HepG2 (cell line): ENCODE measurements around the gene SLC48A1. TPM values are rescaled to one million over a fixed set of nuclear protein-coding genes. Genes with fewer than 3 reads are reported as not detected.

ENCODE experiments used
- CBX5 ChIP-seq: sonication (generic); formaldehyde crosslinking; IDR thresholded peaks from 2 replicates; pipeline ENCODE4 v1.4.0; 2020; ENCODE audit warnings: missing genetic modification reagents, borderline replicate concordance
- EHMT2 ChIP-seq: fragments of 200-600 bp; sonication (generic); IDR thresholded peaks from 2 replicates; pipeline ENCODE4 v1.7.0; 2017; ENCODE audit warnings: antibody characterized with exemption, low read depth, low read length, borderline replicate concordance
- HMGXB4 ChIP-seq, 2 experiments: sonication (generic) in 1 of 2; formaldehyde crosslinking in 1 of 2; IDR thresholded peaks; 2 replicates each; pipeline versions ENCODE4 v1.4.0 to v1.6.1; 2018 to 2020; ENCODE audit warnings: missing genetic modification reagents in 2 of 2, borderline replicate concordance in 1 of 2, low read depth in 1 of 2, mild to moderate bottlenecking in 1 of 2, missing biosample characterization in 1 of 2
- HNRNPH1 ChIP-seq: fragments of 200-400 bp; formaldehyde crosslinking; optimal IDR thresholded peaks from 2 replicates; pipeline ENCODE3; 2017; ENCODE audit warnings: mild to moderate bottlenecking, low read depth, low read length
- MATR3 ChIP-seq: sonication (generic); formaldehyde crosslinking; IDR thresholded peaks from 2 replicates; pipeline ENCODE4 v1.4.0; 2020; ENCODE audit warnings: missing genetic modification reagents
- NFE2L2 ChIP-seq: fragments of 150-350 bp; IDR thresholded peaks from 2 replicates; pipeline ENCODE4 v1.6.1; 2014; ENCODE audit warnings: low read length
- RBM22 ChIP-seq: fragments of 200-400 bp; formaldehyde crosslinking; optimal IDR thresholded peaks from 2 replicates; pipeline ENCODE3; 2017; ENCODE audit warnings: mild to moderate bottlenecking, low read length, moderate library complexity
- TERF1 ChIP-seq: sonication (generic); formaldehyde crosslinking; IDR thresholded peaks from 2 replicates; pipeline ENCODE4 v1.8.0; 2022; ENCODE audit warnings: mild to moderate bottlenecking, missing genetic modification reagents, moderate library complexity
- U2AF1 ChIP-seq: fragments of 200-400 bp; formaldehyde crosslinking; optimal IDR thresholded peaks from 2 replicates; pipeline ENCODE3; 2017; ENCODE audit warnings: mild to moderate bottlenecking, low read depth, low read length
- ZFX ChIP-seq: sonication (generic); formaldehyde crosslinking; IDR thresholded peaks from 2 replicates; pipeline ENCODE4 v1.4.0; 2020; ENCODE audit warnings: mild to moderate bottlenecking, low read depth, missing genetic modification reagents, moderate library complexity
- ZNF317 ChIP-seq: sonication (generic); formaldehyde crosslinking; IDR thresholded peaks from 2 replicates; pipeline ENCODE4 v1.5.0; 2020; ENCODE audit warnings: mild to moderate bottlenecking, missing genetic modification reagents
- ZNF441 ChIP-seq: sonication (generic); formaldehyde crosslinking; IDR thresholded peaks from 2 replicates; pipeline ENCODE4 v1.7.0; 2021; ENCODE audit warnings: missing genetic modification reagents, borderline replicate concordance
- ZNF782 ChIP-seq: sonication (generic); formaldehyde crosslinking; IDR thresholded peaks from 2 replicates; pipeline ENCODE4 v1.4.0; 2020; ENCODE audit warnings: missing genetic modification reagents, mild to moderate bottlenecking, borderline replicate concordance
- polyA plus RNA-seq, 8 experiments: library from polyadenylated mRNA; depleted of rRNA in 3 of 8; stranded (reverse) in 7 of 8; unstranded in 1 of 8; fragments of >200 nt; fragmentation: Illumina TruSeq in 4 of 8; extraction: Trizol in 4 of 8; gene quantifications; 2 replicates each; pipeline versions ENCODE4 v1.2.1 to v1.2.3, GENCODE V29; 2011 to 2016; ENCODE audit warnings: low read depth in 4 of 8, missing spikeins in 1 of 8, mixed read lengths in 1 of 8; ENCODE audit not compliant: insufficient read depth in 1 of 8
- total RNA-seq, 5 experiments: library from RNA; depleted of rRNA; stranded (reverse); fragments of >200 nt; fragmentation: Illumina TruSeq; extraction: Trizol; gene quantifications; 2 replicates each; pipeline ENCODE4 v1.2.3, GENCODE V29; 2016; ENCODE audit warnings: low read depth in 1 of 5
- TF ChIP-seq, protein P1 (sequence below): sonication (generic); formaldehyde crosslinking; IDR thresholded peaks from 2 replicates; pipeline ENCODE4 v1.4.0; 2020; ENCODE audit warnings: missing genetic modification reagents, borderline replicate concordance
- TF ChIP-seq, protein P2 (sequence below), 2 experiments: sonication (generic) in 1 of 2; formaldehyde crosslinking in 1 of 2; IDR thresholded peaks; 2 replicates each; pipeline versions ENCODE4 v1.4.0 to v1.6.1; 2016 to 2020; ENCODE audit warnings: borderline replicate concordance in 1 of 2, low read depth in 1 of 2, mild to moderate bottlenecking in 1 of 2, missing genetic modification reagents in 1 of 2

Gene SLC48A1
- total and polyA plus RNA-seq, 2 of the 13 experiments (the other 11 are each of a cell fraction or from before 2014, with no cell fraction given) = 2.2 to 3.7 TPM

DNA sequence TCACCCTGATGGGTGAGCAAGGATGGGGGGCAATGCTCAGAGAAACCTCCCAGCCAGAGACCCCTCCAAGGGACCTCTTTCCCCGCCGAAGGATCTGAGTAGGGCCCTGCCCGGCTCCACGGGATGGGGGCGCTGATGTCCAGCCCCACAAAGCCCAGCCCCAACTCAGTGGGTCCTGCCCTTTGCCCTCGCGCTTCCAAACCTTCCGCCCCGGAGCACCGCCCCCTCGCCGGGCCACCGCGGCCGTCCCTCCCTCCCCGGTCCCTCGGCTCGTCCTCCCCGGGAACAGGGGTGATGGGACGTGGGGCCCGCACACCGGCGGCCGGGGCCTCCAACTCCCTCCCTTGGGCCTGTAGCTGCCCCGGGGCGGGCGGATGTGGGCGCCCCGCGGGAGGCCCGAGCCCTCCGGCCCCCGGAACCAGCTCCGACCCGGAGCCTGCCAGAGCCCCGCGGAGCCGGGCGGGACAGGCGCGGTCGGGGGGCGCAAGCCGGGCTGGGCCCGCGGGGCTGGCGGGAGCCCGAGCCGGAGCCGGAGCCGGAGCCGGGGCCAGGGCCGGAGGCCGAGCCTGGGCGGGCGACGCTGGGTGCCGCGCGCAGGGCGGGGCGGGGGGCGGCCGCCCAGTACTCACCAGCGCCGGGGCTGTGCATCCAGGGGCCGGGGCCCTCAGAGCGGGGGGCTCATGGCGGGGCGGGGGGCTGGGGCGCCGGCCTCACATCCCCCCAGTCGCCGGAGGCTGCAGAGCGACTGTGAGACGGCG lies 46.3 kb downstream of the SLC48A1 start (continued):
- TF ChIP-seq, protein P1, sequence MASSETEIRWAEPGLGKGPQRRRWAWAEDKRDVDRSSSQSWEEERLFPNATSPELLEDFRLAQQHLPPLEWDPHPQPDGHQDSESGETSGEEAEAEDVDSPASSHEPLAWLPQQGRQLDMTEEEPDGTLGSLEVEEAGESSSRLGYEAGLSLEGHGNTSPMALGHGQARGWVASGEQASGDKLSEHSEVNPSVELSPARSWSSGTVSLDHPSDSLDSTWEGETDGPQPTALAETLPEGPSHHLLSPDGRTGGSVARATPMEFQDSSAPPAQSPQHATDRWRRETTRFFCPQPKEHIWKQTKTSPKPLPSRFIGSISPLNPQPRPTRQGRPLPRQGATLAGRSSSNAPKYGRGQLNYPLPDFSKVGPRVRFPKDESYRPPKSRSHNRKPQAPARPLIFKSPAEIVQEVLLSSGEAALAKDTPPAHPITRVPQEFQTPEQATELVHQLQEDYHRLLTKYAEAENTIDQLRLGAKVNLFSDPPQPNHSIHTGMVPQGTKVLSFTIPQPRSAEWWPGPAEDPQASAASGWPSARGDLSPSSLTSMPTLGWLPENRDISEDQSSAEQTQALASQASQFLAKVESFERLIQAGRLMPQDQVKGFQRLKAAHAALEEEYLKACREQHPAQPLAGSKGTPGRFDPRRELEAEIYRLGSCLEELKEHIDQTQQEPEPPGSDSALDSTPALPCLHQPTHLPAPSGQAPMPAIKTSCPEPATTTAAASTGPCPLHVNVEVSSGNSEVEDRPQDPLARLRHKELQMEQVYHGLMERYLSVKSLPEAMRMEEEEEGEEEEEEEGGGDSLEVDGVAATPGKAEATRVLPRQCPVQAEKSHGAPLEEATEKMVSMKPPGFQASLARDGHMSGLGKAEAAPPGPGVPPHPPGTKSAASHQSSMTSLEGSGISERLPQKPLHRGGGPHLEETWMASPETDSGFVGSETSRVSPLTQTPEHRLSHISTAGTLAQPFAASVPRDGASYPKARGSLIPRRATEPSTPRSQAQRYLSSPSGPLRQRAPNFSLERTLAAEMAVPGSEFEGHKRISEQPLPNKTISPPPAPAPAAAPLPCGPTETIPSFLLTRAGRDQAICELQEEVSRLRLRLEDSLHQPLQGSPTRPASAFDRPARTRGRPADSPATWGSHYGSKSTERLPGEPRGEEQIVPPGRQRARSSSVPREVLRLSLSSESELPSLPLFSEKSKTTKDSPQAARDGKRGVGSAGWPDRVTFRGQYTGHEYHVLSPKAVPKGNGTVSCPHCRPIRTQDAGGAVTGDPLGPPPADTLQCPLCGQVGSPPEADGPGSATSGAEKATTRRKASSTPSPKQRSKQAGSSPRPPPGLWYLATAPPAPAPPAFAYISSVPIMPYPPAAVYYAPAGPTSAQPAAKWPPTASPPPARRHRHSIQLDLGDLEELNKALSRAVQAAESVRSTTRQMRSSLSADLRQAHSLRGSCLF (CRISPR knock-in tag) = no peak
- TF ChIP-seq HNRNPH1 (no peak), U2AF1 (no peak), ZNF317 (CRISPR knock-in tag) (no peak), ZNF441 (CRISPR knock-in tag) (no peak), EHMT2 (no peak), MATR3 (CRISPR knock-in tag) (no peak), TERF1 (no peak), ZNF782 (CRISPR knock-in tag) (no peak; the same call in 1 of the 2 replicates), ZFX (CRISPR knock-in tag) (peak; percentile 60), RBM22 (no peak), NFE2L2 (no peak), HMGXB4 (CRISPR knock-in tag; IDR thresholded peaks at IDR 0.05; ENCODE audit: borderline replicate concordance in 1 of 2, low read depth in 1 of 2) (peak in 1 of 2 experiments; percentile 79; a peak in 3 of 4 replicates), CBX5 (CRISPR knock-in tag) (no peak; the same call in 1 of the 2 replicates)
- TF ChIP-seq, protein P2, sequence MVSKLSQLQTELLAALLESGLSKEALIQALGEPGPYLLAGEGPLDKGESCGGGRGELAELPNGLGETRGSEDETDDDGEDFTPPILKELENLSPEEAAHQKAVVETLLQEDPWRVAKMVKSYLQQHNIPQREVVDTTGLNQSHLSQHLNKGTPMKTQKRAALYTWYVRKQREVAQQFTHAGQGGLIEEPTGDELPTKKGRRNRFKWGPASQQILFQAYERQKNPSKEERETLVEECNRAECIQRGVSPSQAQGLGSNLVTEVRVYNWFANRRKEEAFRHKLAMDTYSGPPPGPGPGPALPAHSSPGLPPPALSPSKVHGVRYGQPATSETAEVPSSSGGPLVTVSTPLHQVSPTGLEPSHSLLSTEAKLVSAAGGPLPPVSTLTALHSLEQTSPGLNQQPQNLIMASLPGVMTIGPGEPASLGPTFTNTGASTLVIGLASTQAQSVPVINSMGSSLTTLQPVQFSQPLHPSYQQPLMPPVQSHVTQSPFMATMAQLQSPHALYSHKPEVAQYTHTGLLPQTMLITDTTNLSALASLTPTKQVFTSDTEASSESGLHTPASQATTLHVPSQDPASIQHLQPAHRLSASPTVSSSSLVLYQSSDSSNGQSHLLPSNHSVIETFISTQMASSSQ (IDR thresholded peaks at IDR 0.05; ENCODE audit: low read depth) = no peak
- TF ChIP-seq, protein P2 (CRISPR knock-in tag; IDR thresholded peaks at IDR 0.05; ENCODE audit: borderline replicate concordance) = no peak
